Measurements from ENCODE around the gene BBX. TPM values are rescaled to one million over a fixed set of nuclear protein-coding genes. Genes with fewer than 3 reads are reported as not detected.

BBX gene
- total RNA-seq, 1 donor, result 81.8 TPM

DNA sequence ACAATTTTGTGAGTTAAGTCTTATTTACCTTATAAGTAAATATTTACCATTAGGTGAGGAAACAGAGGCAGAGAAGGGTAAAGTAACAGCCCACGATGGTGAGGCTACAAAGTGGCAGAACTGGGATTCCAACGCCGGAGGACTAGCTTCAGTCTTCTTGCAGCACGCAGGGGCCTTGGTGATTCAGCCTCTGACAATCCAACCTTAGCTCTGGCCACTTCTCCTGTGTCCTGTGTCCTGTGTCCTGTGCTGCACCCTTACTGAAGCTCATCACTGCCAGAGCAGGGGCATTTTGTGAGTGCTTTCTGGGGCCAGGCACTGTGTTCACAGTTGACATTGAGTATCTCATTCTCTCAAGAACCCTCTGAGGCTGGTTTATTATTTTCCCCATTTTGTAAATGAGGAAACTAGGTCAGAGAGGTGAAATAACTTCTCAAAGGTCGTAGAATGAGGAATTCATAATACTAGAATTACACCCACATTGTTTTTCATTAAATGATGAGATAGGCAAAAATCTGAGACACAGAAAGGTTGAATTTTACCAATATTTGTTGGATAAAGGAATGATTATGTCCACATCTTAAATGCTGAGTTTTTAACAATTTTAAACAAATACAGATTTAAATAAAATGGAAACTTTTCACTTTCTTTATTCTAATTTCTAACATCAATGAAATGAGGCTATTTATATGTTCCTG is 215.9 kb downstream of the BBX start:
- TF ChIP-seq, protein P1, sequence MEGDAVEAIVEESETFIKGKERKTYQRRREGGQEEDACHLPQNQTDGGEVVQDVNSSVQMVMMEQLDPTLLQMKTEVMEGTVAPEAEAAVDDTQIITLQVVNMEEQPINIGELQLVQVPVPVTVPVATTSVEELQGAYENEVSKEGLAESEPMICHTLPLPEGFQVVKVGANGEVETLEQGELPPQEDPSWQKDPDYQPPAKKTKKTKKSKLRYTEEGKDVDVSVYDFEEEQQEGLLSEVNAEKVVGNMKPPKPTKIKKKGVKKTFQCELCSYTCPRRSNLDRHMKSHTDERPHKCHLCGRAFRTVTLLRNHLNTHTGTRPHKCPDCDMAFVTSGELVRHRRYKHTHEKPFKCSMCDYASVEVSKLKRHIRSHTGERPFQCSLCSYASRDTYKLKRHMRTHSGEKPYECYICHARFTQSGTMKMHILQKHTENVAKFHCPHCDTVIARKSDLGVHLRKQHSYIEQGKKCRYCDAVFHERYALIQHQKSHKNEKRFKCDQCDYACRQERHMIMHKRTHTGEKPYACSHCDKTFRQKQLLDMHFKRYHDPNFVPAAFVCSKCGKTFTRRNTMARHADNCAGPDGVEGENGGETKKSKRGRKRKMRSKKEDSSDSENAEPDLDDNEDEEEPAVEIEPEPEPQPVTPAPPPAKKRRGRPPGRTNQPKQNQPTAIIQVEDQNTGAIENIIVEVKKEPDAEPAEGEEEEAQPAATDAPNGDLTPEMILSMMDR (IDR thresholded peaks at IDR 0.05; ENCODE audit: insufficient read depth, low read length), result no peak
- no peak for DNase-seq (ENCODE audit: low read depth)
- no peak overlapping the region for H3K4me3 ChIP-seq (ENCODE audit: low read depth, low read length)

GRCh38 chr3:107739227-107739626 is 216.5 kb downstream of the BBX start:
- TF ChIP-seq, protein P1 (IDR thresholded peaks at IDR 0.05; ENCODE audit: insufficient read depth, low read length), result no peak
- H3K4me3 ChIP-seq (ENCODE audit: low read depth, low read length), result no peak overlapping the region
- no peak for DNase-seq (ENCODE audit: low read depth)

- peak; percentile 64 for DNase-seq (ENCODE audit: low read depth)
- TF ChIP-seq, protein P1 (IDR thresholded peaks at IDR 0.05; ENCODE audit: insufficient read depth, low read length), result peak; percentile 57
Measured at GRCh38 chr3:107740992-107741896, 218.5 kb downstream of the BBX start.

DNA sequence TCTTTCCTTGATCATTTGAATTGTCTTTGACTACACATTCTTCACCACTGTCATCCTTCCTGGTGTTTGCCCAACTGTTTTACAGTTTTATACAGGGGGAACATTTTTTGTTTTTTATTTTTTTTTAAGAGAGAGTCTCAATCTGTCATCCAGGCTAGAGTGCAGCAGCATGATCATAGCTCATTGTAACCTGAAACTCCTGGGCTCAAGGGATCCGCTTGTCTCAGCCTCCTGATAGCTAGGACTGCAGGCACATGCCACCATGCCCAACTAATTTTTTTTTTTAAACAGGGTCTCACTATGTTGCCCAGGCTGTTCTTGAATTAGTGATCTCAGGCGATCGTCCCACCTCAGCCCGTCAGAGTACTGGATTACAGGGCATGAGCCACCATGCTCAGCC is 222.6 kb downstream of the BBX start:
- TF ChIP-seq, protein P1 (IDR thresholded peaks at IDR 0.05; ENCODE audit: insufficient read depth, low read length), result no peak
- DNase-seq (ENCODE audit: low read depth), result no peak
- H3K4me3 ChIP-seq (ENCODE audit: low read depth, low read length), result no peak overlapping the region

More at GRCh38 chr3:107740992-107741896, 218.5 kb downstream of the BBX start:
- H3K4me3 ChIP-seq (ENCODE audit: low read depth, low read length), result no peak overlapping the region

DNA sequence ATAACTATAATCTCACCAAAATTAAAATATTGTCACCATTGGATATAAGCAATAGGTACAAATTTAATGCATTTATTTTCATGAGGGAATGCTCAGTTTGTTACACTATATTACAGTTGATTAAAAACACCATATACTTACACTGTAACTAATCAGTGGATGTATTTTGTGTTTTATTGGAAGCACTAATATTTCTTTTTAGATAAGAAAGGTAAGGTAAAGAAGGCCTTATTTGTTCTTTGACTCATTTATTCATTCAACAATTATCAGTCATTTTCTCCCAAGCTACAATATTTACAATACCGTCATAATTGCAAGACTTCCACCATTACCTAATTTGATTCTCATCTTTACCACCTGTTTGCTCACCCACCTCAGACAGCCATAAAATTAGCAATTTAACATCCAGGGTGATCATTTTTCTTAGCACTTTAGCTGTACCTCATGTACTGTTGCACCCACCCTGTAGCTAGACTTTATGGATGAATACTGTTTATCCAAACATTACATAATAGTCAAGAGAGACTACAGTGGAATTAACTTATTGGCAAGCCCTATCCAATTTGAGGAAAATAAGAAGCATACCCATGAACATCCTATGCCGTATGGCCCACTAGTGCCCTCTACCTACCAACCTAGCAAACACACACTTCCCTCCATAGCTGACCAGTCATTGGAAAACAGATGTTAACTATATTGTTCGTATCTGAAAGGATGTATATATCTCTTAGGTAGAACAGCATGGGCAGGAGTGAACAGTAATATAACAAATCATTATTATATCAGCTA is 229.6 kb downstream of the BBX start:
- peak; percentile 43 for DNase-seq (ENCODE audit: low read depth)
- no peak overlapping the region for H3K4me3 ChIP-seq (ENCODE audit: low read depth, low read length)
- TF ChIP-seq, protein P1 (IDR thresholded peaks at IDR 0.05; ENCODE audit: insufficient read depth, low read length), result peak; percentile 59

DNA sequence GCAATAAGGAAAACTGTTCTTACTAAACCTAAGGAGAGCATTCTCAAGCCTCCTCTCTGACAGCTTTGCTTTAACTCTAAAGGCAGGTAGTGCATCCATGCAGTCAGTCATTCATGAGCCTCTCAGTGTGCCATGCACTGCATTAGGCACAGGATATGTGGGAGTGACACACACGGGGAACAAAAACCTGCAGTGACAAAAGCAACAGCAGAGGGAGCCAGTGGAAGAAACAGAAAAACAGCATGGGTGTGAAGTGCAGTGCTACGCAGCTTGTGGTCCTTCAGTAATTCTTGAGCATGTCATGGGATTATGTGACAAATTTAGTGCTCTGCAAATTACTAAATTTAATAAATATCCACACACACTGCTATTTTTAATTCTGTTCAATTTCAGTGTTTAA is 230.7 kb downstream of the BBX start:
- DNase-seq (ENCODE audit: low read depth), result peak; percentile 45
- TF ChIP-seq, protein P1 (IDR thresholded peaks at IDR 0.05; ENCODE audit: insufficient read depth, low read length), result peak; percentile 57
- no peak overlapping the region for H3K4me3 ChIP-seq (ENCODE audit: low read depth, low read length)
